ENCODE results near the gene C1QTNF1. TPM values are rescaled to one million over a fixed set of nuclear protein-coding genes. Genes with fewer than 3 reads are reported as not detected.

Gene C1QTNF1
- total and polyA plus RNA-seq, 4 donors, result 98.8 to 439 (median 259) TPM

- H3K27me3 ChIP-seq (ENCODE audit: control insufficient read depth in 1 of 2, insufficient read depth in 2 of 2, low read length in 1 of 2), result no peaks in the 10 kb centered on the region
- no peaks in the 10 kb centered on the region for H3K9me3 ChIP-seq (ENCODE audit: control insufficient read depth, low read length)
- no peak overlapping the region for H3K4me3 ChIP-seq (ENCODE audit: low read length in 2 of 2)
- intact Hi-C loops (cut with DNase I), result no loop called here
- peak; percentile 8 for ATAC-seq (ENCODE audit: low FRiP score)
- H3K27ac ChIP-seq (ENCODE audit: low read depth in 1 of 2, low read length in 2 of 2), result no peak overlapping the region
- no peaks in the 10 kb centered on the region for H3K4me1 ChIP-seq (ENCODE audit: control insufficient read depth in 1 of 2, insufficient read depth in 2 of 2, low read length in 2 of 2)
- no peaks in the 10 kb centered on the region for H3K36me3 ChIP-seq (ENCODE audit: control insufficient read depth in 1 of 2, insufficient read depth in 2 of 2, low read length in 1 of 2)
- WGBS, 2 donors, result 66 to 71% methylated on average over 8 of the region's 8 CpGs
- DNase-seq, result no peak
Observed at GRCh38 chr17:78980624-78980972, 43.4 kb upstream of the C1QTNF1 start.

GRCh38 chr17:78981010-78981888, 42.7 kb upstream of the C1QTNF1 start:
- intact Hi-C loops (cut with DNase I), result no loop called here
- Histone ChIP-seq H3K36me3 (ENCODE audit: control insufficient read depth in 1 of 2, insufficient read depth in 2 of 2, low read length in 1 of 2) (no peaks in the 10 kb centered on the region), H3K4me1 (ENCODE audit: control insufficient read depth in 1 of 2, insufficient read depth in 2 of 2, low read length in 2 of 2) (no peaks in the 10 kb centered on the region), H3K4me3 (ENCODE audit: low read length in 2 of 2) (no peak overlapping the region), H3K27ac (ENCODE audit: low read depth in 1 of 2, low read length in 2 of 2) (no peak overlapping the region), H3K9me3 (ENCODE audit: control insufficient read depth, low read length) (no peaks in the 10 kb centered on the region), H3K27me3 (ENCODE audit: control insufficient read depth in 1 of 2, insufficient read depth in 2 of 2, low read length in 1 of 2) (no peaks in the 10 kb centered on the region)
- WGBS, 2 donors, result 89 to 93% methylated on average over 16 of the region's 16 CpGs
- ATAC-seq (ENCODE audit: low FRiP score), result no peak
- DNase-seq, result no peak

- Histone ChIP-seq H3K27me3 (ENCODE audit: control insufficient read depth in 1 of 2, insufficient read depth in 2 of 2, low read length in 1 of 2) (no peaks in the 10 kb centered on the region), H3K27ac (ENCODE audit: low read depth in 1 of 2, low read length in 2 of 2) (no peak overlapping the region), H3K4me3 (ENCODE audit: low read length in 2 of 2) (no peak overlapping the region), H3K36me3 (ENCODE audit: control insufficient read depth in 1 of 2, insufficient read depth in 2 of 2, low read length in 1 of 2) (no peaks in the 10 kb centered on the region), H3K9me3 (ENCODE audit: control insufficient read depth, low read length) (no peaks in the 10 kb centered on the region), H3K4me1 (ENCODE audit: control insufficient read depth in 1 of 2, insufficient read depth in 2 of 2, low read length in 2 of 2) (no peaks in the 10 kb centered on the region)
- WGBS, 2 donors, result 94 to 95% methylated on average over 5 of the region's 5 CpGs
- intact Hi-C loops (cut with DNase I), result no loop called here
- no peak for DNase-seq
- ATAC-seq (ENCODE audit: low FRiP score), result no peak
Observed at GRCh38 chr17:78985395-78985794, 38.6 kb upstream of the C1QTNF1 start.

GRCh38 chr17:78986048-78986648, 37.8 kb upstream of the C1QTNF1 start:
- no peak overlapping the region for H3K27ac ChIP-seq (ENCODE audit: low read depth in 1 of 2, low read length in 2 of 2)
- no peaks in the 10 kb centered on the region for H3K27me3 ChIP-seq (ENCODE audit: control insufficient read depth in 1 of 2, insufficient read depth in 2 of 2, low read length in 1 of 2)
- DNase-seq, result no peak
- H3K4me3 ChIP-seq (ENCODE audit: low read length in 2 of 2), result no peak overlapping the region
- H3K36me3 ChIP-seq (ENCODE audit: control insufficient read depth in 1 of 2, insufficient read depth in 2 of 2, low read length in 1 of 2), result no peaks in the 10 kb centered on the region
- ATAC-seq (ENCODE audit: low FRiP score), result peak; percentile 73
- H3K4me1 ChIP-seq (ENCODE audit: control insufficient read depth in 1 of 2, insufficient read depth in 2 of 2, low read length in 2 of 2), result no peaks in the 10 kb centered on the region
- H3K9me3 ChIP-seq (ENCODE audit: control insufficient read depth, low read length), result no peaks in the 10 kb centered on the region
- intact Hi-C loops (cut with DNase I), result no loop called here
- 31 to 34% methylated on average over 6 of the region's 6 CpGs for WGBS, 2 donors

GRCh38 chr17:78986649-78987328, 37.2 kb upstream of the C1QTNF1 start:
- Histone ChIP-seq H3K27ac (ENCODE audit: low read depth in 1 of 2, low read length in 2 of 2) (peak overlapping the region in 1 of 2 donors; percentile 21), H3K4me3 (ENCODE audit: low read length in 2 of 2) (peak overlapping the region in 1 of 2 donors; percentile 5), H3K27me3 (ENCODE audit: control insufficient read depth in 1 of 2, insufficient read depth in 2 of 2, low read length in 1 of 2) (no peaks in the 10 kb centered on the region), H3K9me3 (ENCODE audit: control insufficient read depth, low read length) (no peaks in the 10 kb centered on the region), H3K36me3 (ENCODE audit: control insufficient read depth in 1 of 2, insufficient read depth in 2 of 2, low read length in 1 of 2) (no peaks in the 10 kb centered on the region), H3K4me1 (ENCODE audit: control insufficient read depth in 1 of 2, insufficient read depth in 2 of 2, low read length in 2 of 2) (no peaks in the 10 kb centered on the region)
- 12 to 16% methylated on average over 15 of the region's 15 CpGs for WGBS, 2 donors
- ATAC-seq (ENCODE audit: low FRiP score) (peak; percentile 64), DNase-seq (no peak)
- intact Hi-C loops (cut with DNase I), result no loop called here

- ATAC-seq (ENCODE audit: low FRiP score) (no peak), DNase-seq (no peak)
- Histone ChIP-seq H3K4me1 (ENCODE audit: control insufficient read depth in 1 of 2, insufficient read depth in 2 of 2, low read length in 2 of 2) (no peaks in the 10 kb centered on the region), H3K36me3 (ENCODE audit: control insufficient read depth in 1 of 2, insufficient read depth in 2 of 2, low read length in 1 of 2) (no peaks in the 10 kb centered on the region), H3K4me3 (ENCODE audit: low read length in 2 of 2) (no peak overlapping the region), H3K27me3 (ENCODE audit: control insufficient read depth in 1 of 2, insufficient read depth in 2 of 2, low read length in 1 of 2) (no peaks in the 10 kb centered on the region), H3K27ac (ENCODE audit: low read depth in 1 of 2, low read length in 2 of 2) (no peak overlapping the region), H3K9me3 (ENCODE audit: control insufficient read depth, low read length) (no peaks in the 10 kb centered on the region)
- intact Hi-C loops (cut with DNase I), result no loop called here
- WGBS, 2 donors, result 50 to 56% methylated on average over 6 of the region's 6 CpGs
Observed at GRCh38 chr17:78988152-78988551, 35.8 kb upstream of the C1QTNF1 start.

- DNase-seq (peak; percentile 36 to 76), ATAC-seq (ENCODE audit: low FRiP score) (no peak)
- no peaks in the 10 kb centered on the region for H3K4me1 ChIP-seq (ENCODE audit: control insufficient read depth in 1 of 2, insufficient read depth in 2 of 2, low read length in 2 of 2)
- no peaks in the 10 kb centered on the region for H3K27me3 ChIP-seq (ENCODE audit: control insufficient read depth in 1 of 2, insufficient read depth in 2 of 2, low read length in 1 of 2)
- peaks cover 0 to 2% of the 10 kb centered on the region in 2 donors for H3K36me3 ChIP-seq (ENCODE audit: control insufficient read depth in 1 of 2, insufficient read depth in 2 of 2, low read length in 1 of 2)
- H3K9me3 ChIP-seq (ENCODE audit: control insufficient read depth, low read length), result no peaks in the 10 kb centered on the region
- no peak overlapping the region for H3K27ac ChIP-seq (ENCODE audit: low read depth in 1 of 2, low read length in 2 of 2)
- 95 to 96% methylated on average over 29 of the region's 29 CpGs for WGBS, 2 donors
- no peak overlapping the region for H3K4me3 ChIP-seq (ENCODE audit: low read length in 2 of 2)
- intact Hi-C loops (cut with DNase I), result no loop called here
Observed at GRCh38 chr17:78990349-78991016, 33.5 kb upstream of the C1QTNF1 start.

GRCh38 chr17:78991017-78991738, 32.8 kb upstream of the C1QTNF1 start:
- Histone ChIP-seq H3K4me1 (ENCODE audit: control insufficient read depth in 1 of 2, insufficient read depth in 2 of 2, low read length in 2 of 2) (no peaks in the 10 kb centered on the region), H3K27ac (ENCODE audit: low read depth in 1 of 2, low read length in 2 of 2) (no peak overlapping the region), H3K36me3 (ENCODE audit: control insufficient read depth in 1 of 2, insufficient read depth in 2 of 2, low read length in 1 of 2) (peaks cover 0 to 2% of the 10 kb centered on the region in 2 donors), H3K4me3 (ENCODE audit: low read length in 2 of 2) (no peak overlapping the region), H3K27me3 (ENCODE audit: control insufficient read depth in 1 of 2, insufficient read depth in 2 of 2, low read length in 1 of 2) (no peaks in the 10 kb centered on the region), H3K9me3 (ENCODE audit: control insufficient read depth, low read length) (no peaks in the 10 kb centered on the region)
- ATAC-seq (ENCODE audit: low FRiP score), result no peak
- intact Hi-C loops (cut with DNase I), result no loop called here
- DNase-seq, result peak; percentile 45 to 65
- 93 to 94% methylated on average over 33 of the region's 33 CpGs for WGBS, 2 donors

Measured in aorta (tissue), 5 donors.